ENCODE results near the gene RBM39.
A peak's percentile ranks its signal among the peaks of the same experiment; 100 is the strongest.
"Not testable (repeated sequence)": the region's sequence is repeated elsewhere in the genome, so short reads cannot be mapped to it uniquely, and the experiment has no call there.

Gene RBM39

GRCh38 chr20:35741892-35742740 lies at the start of gene RBM39:
Gene RBM39, minus strand, starts transcription at chr20:35742260. Its CDS starts 1,386 bp downstream, at chr20:35740874.
- peak; percentile 98 for DNase-seq

- no peak for DNase-seq
Measured at GRCh38 chr20:35791821-35792220, 49.8 kb upstream of the RBM39 start.

- DNase-seq: no peak
Measured at GRCh38 chr20:35791097-35791496, 49.0 kb upstream of the RBM39 start.

- DNase-seq: peak; percentile 25
Measured at GRCh38 chr20:35788796-35789195, 46.7 kb upstream of the RBM39 start.

GRCh38 chr20:35785541-35785940 lies 43.5 kb upstream of the RBM39 start:
- DNase-seq: not testable (repeated sequence)

- not testable (repeated sequence) for DNase-seq
Measured at GRCh38 chr20:35783811-35784210, 41.8 kb upstream of the RBM39 start.

GRCh38 chr20:35776513-35777101 lies 34.5 kb upstream of the RBM39 start:
- no peak for DNase-seq

- no peak for DNase-seq
Measured at GRCh38 chr20:35774391-35774790, 32.3 kb upstream of the RBM39 start.

GRCh38 chr20:35773154-35773751 lies 31.2 kb upstream of the RBM39 start:
- DNase-seq: no peak

- no peak for DNase-seq
Measured at GRCh38 chr20:35772563-35773058, 30.6 kb upstream of the RBM39 start.

GRCh38 chr20:35771689-35772562 lies 29.9 kb upstream of the RBM39 start, which contains the start of gene PHF20:
Gene PHF20, plus strand, starts transcription at chr20:35772015. Its CDS starts 29,508 bp downstream, at chr20:35801523.
- peak; percentile 70 for DNase-seq

- DNase-seq: no peak
Measured at GRCh38 chr20:35771367-35771688, 29.3 kb upstream of the RBM39 start.

- peak; percentile 42 for DNase-seq
Measured at GRCh38 chr20:35768731-35769664, 26.9 kb upstream of the RBM39 start.

- DNase-seq: no peak
Measured at GRCh38 chr20:35767683-35768481, 25.8 kb upstream of the RBM39 start.

- no peak for DNase-seq
Measured at GRCh38 chr20:35766843-35767242, 24.8 kb upstream of the RBM39 start.

- DNase-seq: not testable (repeated sequence)
Measured at GRCh38 chr20:35764936-35765335, 22.9 kb upstream of the RBM39 start.

GRCh38 chr20:35762461-35762860 lies 20.4 kb upstream of the RBM39 start:
- DNase-seq: no peak

- DNase-seq: not testable (repeated sequence)
Measured at GRCh38 chr20:35761548-35761947, 19.5 kb upstream of the RBM39 start.

GRCh38 chr20:35757098-35757705 lies 15.1 kb upstream of the RBM39 start:
- no peak for DNase-seq

GRCh38 chr20:35756404-35756803 lies 14.3 kb upstream of the RBM39 start:
- DNase-seq: no peak

All from DMS79 treated with DMSO at 0.1 percent for 48 hours (cell line).